ENCODE data around the gene FAM131A.

GRCh38 chr3:184378651-184379357 lies 41.4 kb downstream of the FAM131A start:
- no peak for TF ChIP-seq POLR2AphosphoS5 (IDR thresholded peaks at IDR 0.05; ENCODE audit: low read depth)
- TF ChIP-seq, protein P1, sequence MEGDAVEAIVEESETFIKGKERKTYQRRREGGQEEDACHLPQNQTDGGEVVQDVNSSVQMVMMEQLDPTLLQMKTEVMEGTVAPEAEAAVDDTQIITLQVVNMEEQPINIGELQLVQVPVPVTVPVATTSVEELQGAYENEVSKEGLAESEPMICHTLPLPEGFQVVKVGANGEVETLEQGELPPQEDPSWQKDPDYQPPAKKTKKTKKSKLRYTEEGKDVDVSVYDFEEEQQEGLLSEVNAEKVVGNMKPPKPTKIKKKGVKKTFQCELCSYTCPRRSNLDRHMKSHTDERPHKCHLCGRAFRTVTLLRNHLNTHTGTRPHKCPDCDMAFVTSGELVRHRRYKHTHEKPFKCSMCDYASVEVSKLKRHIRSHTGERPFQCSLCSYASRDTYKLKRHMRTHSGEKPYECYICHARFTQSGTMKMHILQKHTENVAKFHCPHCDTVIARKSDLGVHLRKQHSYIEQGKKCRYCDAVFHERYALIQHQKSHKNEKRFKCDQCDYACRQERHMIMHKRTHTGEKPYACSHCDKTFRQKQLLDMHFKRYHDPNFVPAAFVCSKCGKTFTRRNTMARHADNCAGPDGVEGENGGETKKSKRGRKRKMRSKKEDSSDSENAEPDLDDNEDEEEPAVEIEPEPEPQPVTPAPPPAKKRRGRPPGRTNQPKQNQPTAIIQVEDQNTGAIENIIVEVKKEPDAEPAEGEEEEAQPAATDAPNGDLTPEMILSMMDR (IDR thresholded peaks at IDR 0.05; ENCODE audit: insufficient read depth, low read length): no peak

Data from HL-60 (cell line).